Left lung (tissue), 10 donors: Measurements from ENCODE around the gene PPP1R10. TPM values are rescaled to one million over a fixed set of nuclear protein-coding genes. Genes with fewer than 3 reads are reported as not detected.

Source experiments
- ATAC-seq: fragments of 200-7000 bp; cut with Tn5 transposase; one replicate; pipeline ENCODE4 v1.9.1; 2020; ENCODE audit warnings: moderate library complexity
- DNase-seq, 4 donors: peaks; one replicate each; pipeline ENCODE4 v3.0.0-alpha.2; 2013 to 2020
- H3K27ac ChIP-seq, 2 donors: fragments of 200-600 bp; sonication (generic) in 1 of 2; one replicate each; pipeline versions ENCODE4 v1.5.0 to v1.8.0; 2020 to 2021
- H3K27me3 ChIP-seq, 2 donors: fragments of 200-600 bp; sonication (generic) in 1 of 2; one replicate each; pipeline versions ENCODE4 v1.5.0 to v1.8.0; 2020 to 2021
- H3K36me3 ChIP-seq, 2 donors: fragments of 200-600 bp; sonication (generic) in 1 of 2; one replicate each; pipeline versions ENCODE4 v1.5.0 to v1.8.0; 2020 to 2021
- H3K4me1 ChIP-seq, 2 donors: fragments of 200-600 bp; one replicate each; pipeline ENCODE4 v1.8.0; 2021
- H3K4me3 ChIP-seq, 2 donors: fragments of 200-600 bp; sonication (generic) in 1 of 2; one replicate each; pipeline versions ENCODE4 v1.5.0 to v1.8.0; 2020 to 2021; ENCODE audit warnings: mild to moderate bottlenecking in 1 of 2
- H3K9me3 ChIP-seq, 2 donors: fragments of 200-600 bp; sonication (generic) in 1 of 2; one replicate each; pipeline versions ENCODE4 v1.5.0 to v1.8.0; 2020 to 2021
- CTCF ChIP-seq, 2 donors: fragments of 200-600 bp; sonication (generic) in 1 of 2; IDR thresholded peaks; one replicate each; pipeline versions ENCODE4 v1.5.0 to v1.8.0; 2021; ENCODE audit warnings: antibody characterized with exemption in 2 of 2
- intact Hi-C, 2 donors: fragments of 100-400 bp; cut with DNase I; formaldehyde crosslinking; loops; one replicate each; pipeline versions ENCODE4 v1.11.2 to v1.14.2; 2022
- polyA plus RNA-seq, 6 donors: library from polyadenylated mRNA; unstranded; fragments of 120-200 nt; gene quantifications; one replicate each; pipeline ENCODE4 v1.2.1, GENCODE V29; 2013; ENCODE audit not compliant: insufficient read length in 6 of 6
- total RNA-seq, 2 donors: library from RNA; stranded (reverse); fragmentation: NEBNext Ultra II Directional; extraction: Animal tissue kit (Norgen Biotek cat#: 25700); gene quantifications; one replicate each; pipeline ENCODE4 v1.2.1, GENCODE V29; 2021
- donor health status: DM: no; HTN: yes; CAD: no.
- donor health status: DM: no; HTN: no; CAD: no.

PPP1R10 gene
- total and polyA plus RNA-seq, 8 donors = 44.9 to 71.1 (median 49.6) TPM

- ATAC-seq (no peak), DNase-seq (no peak)
- no peak for TF ChIP-seq CTCF (IDR thresholded peaks at IDR 0.05)
- no peaks in the 10 kb centered on the region for H3K27me3 ChIP-seq
- H3K9me3 ChIP-seq = no peaks in the 10 kb centered on the region
- no peak overlapping the region for H3K27ac ChIP-seq
- no peak overlapping the region for H3K4me3 ChIP-seq
- intact Hi-C loops = no loop called here
- H3K4me1 ChIP-seq = peaks cover 11 to 19% of the 10 kb centered on the region in 2 donors
- peaks cover 0 to 20% of the 10 kb centered on the region in 2 donors for H3K36me3 ChIP-seq
These were observed 56.1 kb downstream of the PPP1R10 start for GRCh38 chr6:30560930-30561329.

GRCh38 chr6:30557683-30557981 is 59.4 kb downstream of the PPP1R10 start:
- Histone ChIP-seq H3K27me3 (no peaks in the 10 kb centered on the region), H3K4me1 (peaks cover 16 to 30% of the 10 kb centered on the region in 2 donors), H3K4me3 (peak overlapping the region; percentile 84 to 100), H3K27ac (peak overlapping the region; percentile 98 to 100), H3K36me3 (peaks cover 0 to 27% of the 10 kb centered on the region in 2 donors), H3K9me3 (no peaks in the 10 kb centered on the region)
- TF ChIP-seq CTCF (IDR thresholded peaks at IDR 0.05) = no peak
- no peak for DNase-seq
- intact Hi-C loops = no loop called here
- ATAC-seq = no peak

- H3K27ac ChIP-seq = peak within 1 kb of the TSS; percentile 98 to 100
- intact Hi-C loops = no loop called here
- H3K27me3 ChIP-seq = no peaks in the 10 kb centered on the region
- H3K4me3 ChIP-seq = peak within 1 kb of the TSS; percentile 84 to 100
- DNase-seq (peak; percentile 90 to 95 (median 93)), ATAC-seq (peak; percentile 82)
- H3K4me1 ChIP-seq = peaks cover 16 to 30% of the 10 kb centered on the region in 2 donors
- peaks cover 0 to 27% of the 10 kb centered on the region in 2 donors for H3K36me3 ChIP-seq
- no peak for TF ChIP-seq CTCF (IDR thresholded peaks at IDR 0.05)
- H3K9me3 ChIP-seq = no peaks in the 10 kb centered on the region
These were observed 59.9 kb downstream of the PPP1R10 start, which contains the start of gene PRR3 for GRCh38 chr6:30556906-30557682. TSS of gene PRR3 (plus strand) at chr6:30557295. CDS start at chr6:30557345, 50 bp downstream.

DNA sequence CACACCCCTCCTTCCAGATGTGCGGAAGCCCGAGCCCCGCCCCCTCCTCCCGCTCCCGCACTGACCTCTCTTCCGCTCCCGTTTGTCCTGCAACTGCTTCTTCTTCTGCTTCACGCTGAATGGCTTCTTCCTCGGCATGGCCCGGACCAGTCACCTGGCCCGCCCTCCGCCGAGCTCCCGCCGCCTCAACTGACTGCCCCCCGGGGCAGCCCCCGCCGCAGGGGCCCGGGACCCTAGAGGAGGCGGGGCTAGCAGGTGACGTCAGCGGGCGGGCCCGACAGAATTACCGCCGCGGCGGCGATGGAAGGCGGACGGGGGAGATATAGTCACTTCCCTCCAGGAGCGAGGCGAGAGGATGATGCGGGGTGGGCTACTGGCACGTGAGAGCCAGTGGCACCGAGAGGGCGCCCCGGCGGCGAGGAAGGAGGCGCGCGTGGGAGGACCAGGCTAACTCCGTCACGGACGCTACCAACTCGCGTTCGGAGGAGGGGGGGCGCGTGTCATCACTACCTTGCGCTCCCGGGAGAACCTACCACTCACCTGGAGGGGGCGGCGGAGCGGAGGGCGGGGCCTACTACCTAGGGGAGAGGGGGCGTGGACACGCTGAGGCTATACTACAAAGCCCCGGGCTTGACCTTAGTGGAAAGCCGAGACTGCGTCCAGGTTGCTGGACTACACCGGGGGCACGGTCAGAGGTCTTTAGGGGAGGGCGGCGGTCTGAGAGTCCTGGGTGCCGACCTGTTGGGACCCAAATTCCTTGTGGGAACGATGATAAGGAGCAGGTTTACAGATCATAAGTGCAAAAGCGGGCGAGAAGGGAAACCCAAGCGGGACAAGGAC is 60.8 kb downstream of the PPP1R10 start, which contains the start of gene GNL1:
Gene GNL1, minus strand, starts transcription at position 424 of the 840 bp plus-strand sequence. Its CDS starts 286 bp downstream, at position 138.
- Histone ChIP-seq H3K4me1 (peaks cover 16 to 30% of the 10 kb centered on the region in 2 donors), H3K27me3 (no peaks in the 10 kb centered on the region), H3K27ac (peak within 1 kb of the TSS; percentile 98 to 100), H3K4me3 (peak within 1 kb of the TSS; percentile 84 to 100), H3K36me3 (peaks cover 0 to 27% of the 10 kb centered on the region in 2 donors), H3K9me3 (no peaks in the 10 kb centered on the region)
- peak; percentile 95 for ATAC-seq
- TF ChIP-seq CTCF (IDR thresholded peaks at IDR 0.05) = no peak
- DNase-seq = peak; percentile 92 to 96 (median 95)
- intact Hi-C loops = no loop called here

GRCh38 chr6:30555816-30556065 is 61.3 kb downstream of the PPP1R10 start:
- TF ChIP-seq CTCF (IDR thresholded peaks at IDR 0.05) = no peak
- Histone ChIP-seq H3K9me3 (no peaks in the 10 kb centered on the region), H3K4me3 (peak overlapping the region; percentile 84 to 100), H3K4me1 (peaks cover 16 to 30% of the 10 kb centered on the region in 2 donors), H3K36me3 (peaks cover 0 to 32% of the 10 kb centered on the region in 2 donors), H3K27ac (peak overlapping the region; percentile 98 to 100), H3K27me3 (no peaks in the 10 kb centered on the region)
- no peak for ATAC-seq
- peak in 1 of 4 donors; percentile 86 for DNase-seq
- intact Hi-C loops = no loop called here
